ENCODE results near the gene TOMM20L. TPM values are rescaled to one million over a fixed set of nuclear protein-coding genes. Genes with fewer than 3 reads are reported as not detected.

The TOMM20L gene
- total and polyA plus RNA-seq, 2 donors from 2014 or later: not detected

GRCh38 chr14:58395562-58395811 lies 243 bp upstream of the TOMM20L start:
- intact Hi-C loops (cut with DNase I): no loop called here
- H3K36me3 ChIP-seq (ENCODE audit: control insufficient read depth in 2 of 3, insufficient read depth in 3 of 3, low read length in 3 of 3): no peaks in the 10 kb centered on the region
- H3K27ac ChIP-seq (ENCODE audit: low read depth in 2 of 2, low read length in 2 of 2): peak overlapping the region; percentile 83 to 90
- DNase-seq (no peak), FAIRE-seq (no peak)
- H3K4me3 ChIP-seq (ENCODE audit: low read length in 3 of 3): peak overlapping the region; percentile 59 to 63 (median 62)
- peaks cover 0 to 4% (median 0%) of the 10 kb centered on the region in 3 donors for H3K4me1 ChIP-seq (ENCODE audit: control insufficient read depth in 2 of 3, insufficient read depth in 2 of 3, low read depth in 1 of 3, low read length in 3 of 3)
- H3K9ac ChIP-seq (ENCODE audit: low read length in 3 of 3): peak overlapping the region in 1 of 3 donors; percentile 45
- no peaks in the 10 kb centered on the region for H3K27me3 ChIP-seq (ENCODE audit: control insufficient read depth, insufficient read depth, low read length)
- TF ChIP-seq CTCF (IDR thresholded peaks at IDR 0.05; ENCODE audit: borderline replicate concordance, extremely low read depth, insufficient read depth): no peak
- no peaks in the 10 kb centered on the region for H3K9me3 ChIP-seq (ENCODE audit: control insufficient read depth in 2 of 3, insufficient read depth in 1 of 3, low read length in 3 of 3)

GRCh38 chr14:58397156-58397555 lies 1.4 kb downstream of the TOMM20L start:
- no peaks in the 10 kb centered on the region for H3K27me3 ChIP-seq (ENCODE audit: control insufficient read depth, insufficient read depth, low read length)
- DNase-seq: no peak
- H3K36me3 ChIP-seq (ENCODE audit: control insufficient read depth in 2 of 3, insufficient read depth in 3 of 3, low read length in 3 of 3): no peaks in the 10 kb centered on the region
- H3K9me3 ChIP-seq (ENCODE audit: control insufficient read depth in 2 of 3, insufficient read depth in 1 of 3, low read length in 3 of 3): no peaks in the 10 kb centered on the region
- intact Hi-C loops (cut with DNase I): no loop called here
- FAIRE-seq: no peak
- H3K4me3 ChIP-seq (ENCODE audit: low read length in 3 of 3): no peak overlapping the region
- peaks cover 0 to 4% (median 0%) of the 10 kb centered on the region in 3 donors for H3K4me1 ChIP-seq (ENCODE audit: control insufficient read depth in 2 of 3, insufficient read depth in 2 of 3, low read depth in 1 of 3, low read length in 3 of 3)
- H3K27ac ChIP-seq (ENCODE audit: low read depth in 2 of 2, low read length in 2 of 2): no peak overlapping the region
- H3K9ac ChIP-seq (ENCODE audit: low read length in 3 of 3): no peak overlapping the region
- no peak for TF ChIP-seq CTCF (IDR thresholded peaks at IDR 0.05; ENCODE audit: borderline replicate concordance, extremely low read depth, insufficient read depth)

GRCh38 chr14:58398495-58398894 lies 2.8 kb downstream of the TOMM20L start:
- no peak overlapping the region for H3K9ac ChIP-seq (ENCODE audit: low read length in 3 of 3)
- H3K4me1 ChIP-seq (ENCODE audit: control insufficient read depth in 2 of 3, insufficient read depth in 2 of 3, low read depth in 1 of 3, low read length in 3 of 3): peaks cover 0 to 4% (median 0%) of the 10 kb centered on the region in 3 donors
- intact Hi-C loops (cut with DNase I): no loop called here
- H3K36me3 ChIP-seq (ENCODE audit: control insufficient read depth in 2 of 3, insufficient read depth in 3 of 3, low read length in 3 of 3): no peaks in the 10 kb centered on the region
- TF ChIP-seq CTCF (IDR thresholded peaks at IDR 0.05; ENCODE audit: borderline replicate concordance, extremely low read depth, insufficient read depth): no peak
- H3K27me3 ChIP-seq (ENCODE audit: control insufficient read depth, insufficient read depth, low read length): no peaks in the 10 kb centered on the region
- no peak for DNase-seq
- no peak overlapping the region for H3K4me3 ChIP-seq (ENCODE audit: low read length in 3 of 3)
- no peak for FAIRE-seq
- no peaks in the 10 kb centered on the region for H3K9me3 ChIP-seq (ENCODE audit: control insufficient read depth in 2 of 3, insufficient read depth in 1 of 3, low read length in 3 of 3)
- H3K27ac ChIP-seq (ENCODE audit: low read depth in 2 of 2, low read length in 2 of 2): no peak overlapping the region

GRCh38 chr14:58398895-58399294 lies 3.2 kb downstream of the TOMM20L start:
- Histone ChIP-seq H3K27me3 (ENCODE audit: control insufficient read depth, insufficient read depth, low read length) (no peaks in the 10 kb centered on the region), H3K9me3 (ENCODE audit: control insufficient read depth in 2 of 3, insufficient read depth in 1 of 3, low read length in 3 of 3) (no peaks in the 10 kb centered on the region), H3K9ac (ENCODE audit: low read length in 3 of 3) (no peak overlapping the region), H3K36me3 (ENCODE audit: control insufficient read depth in 2 of 3, insufficient read depth in 3 of 3, low read length in 3 of 3) (no peaks in the 10 kb centered on the region), H3K4me1 (ENCODE audit: control insufficient read depth in 2 of 3, insufficient read depth in 2 of 3, low read depth in 1 of 3, low read length in 3 of 3) (peaks cover 0 to 4% (median 0%) of the 10 kb centered on the region in 3 donors), H3K27ac (ENCODE audit: low read depth in 2 of 2, low read length in 2 of 2) (no peak overlapping the region), H3K4me3 (ENCODE audit: low read length in 3 of 3) (no peak overlapping the region)
- TF ChIP-seq CTCF (IDR thresholded peaks at IDR 0.05; ENCODE audit: borderline replicate concordance, extremely low read depth, insufficient read depth): no peak
- FAIRE-seq (no peak), DNase-seq (no peak)
- intact Hi-C loops (cut with DNase I): no loop called here

Measured in kidney (tissue), 14 donors.